Measurements from ENCODE around the gene TPT1.
"Not testable (repeated sequence)": the region's sequence is repeated elsewhere in the genome, so short reads cannot be mapped to it uniquely, and the experiment has no call there.

Gene TPT1

DNA sequence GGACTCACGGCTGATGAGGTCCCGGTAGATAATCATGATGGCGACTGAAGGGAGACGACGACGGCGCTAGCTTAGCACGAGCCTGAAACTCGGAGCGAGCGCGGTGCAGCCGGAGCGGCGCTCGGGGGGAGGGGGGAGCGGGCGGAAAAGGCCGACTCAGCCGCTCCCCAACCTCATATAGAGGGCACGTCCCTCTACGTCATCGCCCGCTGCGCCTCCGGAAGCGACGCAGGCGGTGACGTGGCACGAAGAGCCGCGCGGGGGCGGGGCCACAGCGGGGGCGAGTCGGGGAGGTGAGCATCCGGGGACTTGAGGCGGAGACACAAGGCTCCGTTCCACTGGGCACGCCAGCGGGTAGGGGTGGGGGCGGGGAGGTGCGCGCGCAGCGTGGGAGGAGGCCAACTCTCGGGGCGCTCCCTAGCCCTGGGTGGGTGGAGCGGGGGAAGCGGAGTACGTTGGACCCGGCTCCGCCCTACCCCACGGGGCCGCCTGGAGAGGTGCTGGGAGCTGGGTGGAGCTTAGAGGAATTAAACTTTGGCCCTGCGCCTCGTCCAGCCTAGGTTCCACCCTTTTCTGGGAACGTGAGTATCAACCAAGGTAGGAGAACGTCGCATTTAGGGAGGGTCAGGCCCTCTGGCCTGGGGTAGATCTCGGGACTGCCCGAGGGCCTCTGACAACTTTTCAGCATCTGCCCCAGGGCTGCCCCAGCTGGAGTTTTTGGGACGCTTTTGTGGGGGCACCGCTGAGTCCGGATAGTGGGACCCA, at the start of gene TPT1:
TPT1 (minus strand) TSS at position 150 of the 765 bp plus-strand sequence; CDS start at position 36, 114 bp downstream.
- DNase-seq, result peak; percentile 99

DNA sequence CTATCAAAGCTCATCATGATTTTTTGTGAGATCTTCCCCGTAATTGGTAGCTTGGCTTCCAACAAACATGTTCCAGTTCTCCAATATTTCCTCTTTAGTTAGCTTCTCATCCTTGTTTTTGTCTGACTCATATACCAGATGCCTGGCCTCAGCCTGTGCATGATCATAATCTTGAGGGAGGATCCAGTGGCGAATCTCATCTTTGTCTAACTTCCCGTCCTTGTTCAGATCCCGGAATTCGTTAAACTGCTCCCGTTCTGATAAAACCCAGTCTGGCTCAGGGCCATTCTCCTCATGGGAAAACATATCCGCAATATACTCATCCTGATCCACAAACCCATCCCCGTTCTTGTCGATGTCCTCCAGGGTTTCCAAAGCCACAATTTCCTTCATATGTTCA, 49.4 kb upstream of the TPT1 start:
- DNase-seq, result not testable (repeated sequence)

DNA sequence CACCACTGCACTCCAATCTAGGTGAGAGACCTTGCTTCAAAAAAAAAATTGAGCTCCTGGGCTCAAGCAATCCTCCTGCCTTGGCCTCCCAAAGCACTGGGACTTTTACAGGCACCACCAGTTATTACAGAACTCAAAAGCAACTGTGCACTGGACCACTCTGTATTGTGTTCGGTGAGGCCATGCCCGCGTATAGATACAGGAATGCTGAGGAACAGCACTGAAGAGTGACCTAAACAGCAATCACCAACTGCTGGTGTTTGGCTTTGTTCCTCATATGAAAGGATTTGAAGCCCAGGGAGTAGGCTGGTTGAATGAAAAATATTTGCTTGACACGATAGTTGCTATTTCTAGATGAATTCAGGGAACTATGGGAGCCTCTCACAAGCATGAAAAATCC, 47.7 kb upstream of the TPT1 start:
- no peak for DNase-seq

GRCh38 chr13:45386892-45387575, 46.1 kb upstream of the TPT1 start:
- not testable (repeated sequence) for DNase-seq

GRCh38 chr13:45385907-45386553, 45.0 kb upstream of the TPT1 start:
- DNase-seq, result no peak

DNA sequence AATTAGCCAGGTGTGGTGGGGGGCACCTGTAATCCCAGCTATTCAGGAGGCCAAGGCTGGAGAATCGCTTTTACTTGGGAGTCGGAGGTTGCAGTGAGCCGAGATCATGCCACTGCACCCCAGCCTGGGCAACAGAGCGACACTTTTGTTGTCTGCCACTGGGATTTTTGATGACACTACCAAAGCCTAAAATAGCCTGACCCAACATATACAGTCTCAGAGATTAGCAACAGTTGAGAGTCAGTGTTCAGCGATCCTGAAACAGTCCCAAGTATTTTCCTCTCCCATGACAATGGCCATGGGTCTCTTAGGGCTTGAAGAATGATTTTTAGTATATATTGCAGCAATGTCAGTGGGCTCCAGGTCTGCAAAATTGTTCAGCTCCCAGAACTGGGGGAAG, 44.3 kb upstream of the TPT1 start:
- DNase-seq, result no peak

- no peak for DNase-seq
Measured at GRCh38 chr13:45384474-45385174, 43.6 kb upstream of the TPT1 start.

DNA sequence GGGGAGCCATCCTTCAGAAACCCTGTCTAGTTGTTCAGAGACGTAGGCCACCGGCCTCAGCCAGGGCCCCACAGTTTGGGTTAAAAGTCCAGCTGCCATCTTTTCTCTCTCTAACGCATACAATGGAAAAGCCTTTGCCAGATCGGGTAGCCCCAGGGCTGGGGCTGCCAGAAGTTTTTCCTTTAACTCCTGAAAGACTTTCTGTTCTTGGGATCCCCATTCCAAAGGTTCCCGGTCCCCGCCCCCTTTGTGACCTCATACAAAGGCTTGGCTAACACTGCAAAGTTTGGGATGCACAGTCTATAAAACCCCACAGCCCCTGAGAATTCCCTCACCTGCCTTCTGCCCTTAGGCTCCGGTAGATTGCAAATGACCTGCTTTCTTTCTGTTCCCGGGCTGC, 41.8 kb upstream of the TPT1 start:
- not testable (repeated sequence) for DNase-seq

DNA sequence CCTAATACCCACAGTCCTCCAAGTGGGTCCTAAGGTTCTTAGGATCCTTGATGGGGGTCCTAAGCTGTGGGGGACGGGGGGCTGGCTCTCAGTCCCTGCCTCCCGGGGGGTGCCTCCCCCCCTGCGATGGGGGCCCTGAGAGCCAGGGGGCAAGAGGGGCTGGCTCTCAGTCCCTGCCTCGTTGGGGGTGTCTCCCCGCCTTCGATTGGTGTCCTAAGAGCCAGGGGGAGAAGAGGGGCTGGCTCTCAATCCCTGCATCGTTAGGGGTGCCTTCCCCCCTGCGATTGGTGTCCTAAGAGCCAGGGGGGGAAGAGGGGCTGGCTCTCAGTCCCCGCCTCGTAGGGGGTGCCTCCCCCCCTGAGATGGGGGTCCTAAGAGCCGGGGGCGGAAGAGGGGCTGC, 40.2 kb upstream of the TPT1 start:
- DNase-seq, result no peak

GRCh38 chr13:45380708-45381107, 39.7 kb upstream of the TPT1 start:
- DNase-seq, result not testable (repeated sequence)

GRCh38 chr13:45379516-45379915, 38.5 kb upstream of the TPT1 start:
- DNase-seq, result not testable (repeated sequence)

DNA sequence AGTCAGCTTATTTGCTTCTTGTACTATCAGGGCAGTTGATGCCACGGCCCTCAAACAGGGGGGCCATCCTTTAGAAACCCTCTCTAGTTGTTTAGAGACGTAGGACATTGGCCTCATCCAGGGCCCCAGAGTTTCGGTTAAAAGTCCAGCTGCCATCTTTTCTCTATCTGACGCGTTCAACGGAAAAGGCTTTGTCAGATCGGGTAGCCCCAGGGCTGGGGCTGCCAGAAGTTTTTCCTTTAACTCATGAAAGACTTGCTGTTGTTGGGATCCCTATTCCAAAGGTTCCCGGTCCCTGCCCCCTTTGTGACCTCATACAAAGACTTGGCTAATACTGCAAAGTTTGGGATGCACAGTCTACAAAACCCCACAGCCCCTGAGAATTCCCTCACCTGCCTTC, 37.8 kb upstream of the TPT1 start:
- DNase-seq, result not testable (repeated sequence)

- DNase-seq, result not testable (repeated sequence)
Measured at GRCh38 chr13:45377314-45377713, 36.3 kb upstream of the TPT1 start.

- DNase-seq, result not testable (repeated sequence)
Measured at GRCh38 chr13:45376651-45377050, 35.7 kb upstream of the TPT1 start.

- DNase-seq, result peak; percentile 17
Measured at GRCh38 chr13:45374917-45375316, 33.9 kb upstream of the TPT1 start.

- no peak for DNase-seq
Measured at GRCh38 chr13:45373162-45373547, 32.2 kb upstream of the TPT1 start.

GRCh38 chr13:45372189-45373161, 31.5 kb upstream of the TPT1 start:
- no peak for DNase-seq

DNA sequence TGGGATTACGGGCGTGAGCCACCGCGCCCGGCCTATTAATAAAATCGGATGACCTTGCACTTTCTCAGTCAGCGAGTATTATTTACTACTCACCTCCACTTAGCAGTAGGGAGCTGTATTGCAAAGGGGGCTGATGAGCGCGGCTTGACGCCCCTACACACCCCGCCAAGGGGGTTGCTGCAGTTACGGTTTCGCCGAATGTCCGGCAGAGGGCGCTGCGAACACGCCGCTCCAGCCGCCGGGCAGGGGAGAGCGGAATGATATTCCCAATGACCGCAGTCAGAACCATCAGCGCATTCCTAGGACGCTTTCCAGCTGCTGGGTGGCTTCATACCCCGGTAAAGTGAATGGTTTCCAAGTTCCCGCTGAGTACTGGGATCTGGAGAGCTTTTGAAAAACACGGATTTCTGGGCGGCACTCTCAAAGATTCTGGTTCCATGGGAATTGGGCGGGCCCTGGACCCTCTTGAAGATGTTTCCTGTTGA, 30.0 kb upstream of the TPT1 start:
- peak; percentile 76 for DNase-seq

DNA sequence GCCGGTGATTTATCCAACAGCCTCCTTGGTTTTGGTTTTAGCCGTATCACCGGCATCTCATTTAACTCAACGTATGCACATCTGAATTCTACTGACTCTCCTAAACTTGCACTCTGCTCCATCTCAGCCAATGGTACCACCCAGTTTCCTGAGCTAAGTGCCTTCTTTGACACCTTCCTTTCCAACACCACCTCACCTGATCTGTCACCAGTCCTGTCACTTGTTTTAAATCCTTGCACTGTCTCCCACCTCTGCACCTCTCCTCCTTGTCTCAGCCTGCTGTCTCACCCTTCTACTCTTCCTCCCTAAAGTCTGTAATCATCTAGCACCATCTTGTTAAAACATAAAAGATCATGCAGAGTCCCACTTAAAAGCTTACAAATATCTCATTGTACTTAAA, 28.1 kb upstream of the TPT1 start:
- no peak for DNase-seq

DNA sequence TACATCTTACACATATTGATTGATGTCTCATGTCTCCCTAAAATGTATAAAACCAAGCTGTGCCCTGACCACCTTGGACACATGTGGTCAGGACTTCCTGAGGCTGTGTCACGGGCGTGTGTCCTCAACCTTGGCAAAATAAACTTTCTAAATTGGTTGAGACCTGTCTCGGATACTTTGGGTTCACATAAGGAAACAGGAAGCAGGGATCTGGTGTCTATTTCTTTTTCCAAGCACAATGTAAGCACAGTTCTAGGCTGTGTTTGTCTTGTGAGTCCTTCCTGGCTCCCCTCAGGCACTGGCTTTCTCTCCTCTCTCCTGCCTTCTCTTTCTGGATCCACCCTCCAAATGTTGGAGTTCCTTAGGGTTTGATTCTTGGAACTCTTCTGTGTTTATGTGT, 27.6 kb upstream of the TPT1 start:
- no peak for DNase-seq

- DNase-seq, result no peak
Measured at GRCh38 chr13:45368005-45368404, 27.0 kb upstream of the TPT1 start.

- DNase-seq, result peak; percentile 91
Measured at GRCh38 chr13:45367358-45367757, 26.4 kb upstream of the TPT1 start.

Data from EL (cell line).